Neural cell (in vitro differentiated cells): ENCODE results near the gene DNAJC18. TPM values are rescaled to one million over a fixed set of nuclear protein-coding genes. Genes with fewer than 3 reads are reported as not detected.

Source experiments
- H2AFZ ChIP-seq: fragments of 200-600, 300-800 bp; sonication (generic), shearing (Covaris generic); 2 replicates; pipeline ENCODE4 v1.6.0; 2014; ENCODE audit warnings: low read depth, mild to moderate bottlenecking, antibody characterized with exemption, low read length, moderate library complexity
- H3F3A ChIP-seq: fragments of 200-600 bp; shearing (Covaris generic); 2 replicates; pipeline ENCODE4 v1.6.1; 2016; ENCODE audit warnings: mild to moderate bottlenecking, moderate library complexity, mixed read lengths, antibody characterized with exemption, low read length; ENCODE audit not compliant: insufficient read depth, poor library complexity, severe bottlenecking
- H3K27ac ChIP-seq: fragments of 200-600, 300-800 bp; sonication (generic), shearing (Covaris generic); 2 replicates; pipeline ENCODE4 v1.5.1; 2014; ENCODE audit warnings: mild to moderate bottlenecking, low read length, moderate library complexity
- H3K27me3 ChIP-seq: fragments of 300-800, 200-600 bp; sonication (generic), shearing (Covaris generic); 2 replicates; pipeline ENCODE4 v1.6.0; 2014; ENCODE audit warnings: mild to moderate bottlenecking, low read depth, low read length, moderate library complexity; ENCODE audit not compliant: insufficient read depth
- H3K36me3 ChIP-seq: fragments of 300-800, 200-600 bp; sonication (generic), shearing (Covaris generic); 2 replicates; pipeline ENCODE4 v1.5.1; 2014; ENCODE audit warnings: mild to moderate bottlenecking, antibody characterized with exemption, low read length, moderate library complexity; ENCODE audit not compliant: insufficient read depth
- H3K4me2 ChIP-seq: fragments of 300-800, 200-600 bp; sonication (generic), shearing (Covaris generic); 2 replicates; pipeline ENCODE4 v1.6.0; 2014; ENCODE audit warnings: mild to moderate bottlenecking, low read length
- H3K4me3 ChIP-seq: fragments of 300-800, 200-600 bp; sonication (generic), shearing (Covaris generic); 2 replicates; pipeline ENCODE4 v1.5.1; 2014; ENCODE audit warnings: mild to moderate bottlenecking, low read length, moderate library complexity
- H3K79me2 ChIP-seq: fragments of 200-600 bp; shearing (Covaris generic); replicated peaks from 2 replicates; pipeline ENCODE4 v1.6.0; 2014; ENCODE audit warnings: mild to moderate bottlenecking, low read length, moderate library complexity; ENCODE audit not compliant: insufficient read depth
- H3K9ac ChIP-seq: fragments of 300-800, 200-600 bp; sonication (generic), shearing (Covaris generic); 2 replicates; pipeline ENCODE4 v1.6.1; 2016; ENCODE audit warnings: mild to moderate bottlenecking, low read length, mixed read lengths
- H3K9me2 ChIP-seq: fragments of 200-600 bp; shearing (Covaris generic); 2 replicates; pipeline ENCODE4 v1.6.1; 2016; ENCODE audit warnings: mild to moderate bottlenecking, low read length, mixed read lengths; ENCODE audit not compliant: insufficient read depth
- H3K9me3 ChIP-seq: fragments of 200-600, 300-800 bp; sonication (generic), shearing (Covaris generic); 2 replicates; pipeline ENCODE4 v1.6.1; 2016; ENCODE audit warnings: mild to moderate bottlenecking, mixed run types, low read length, moderate library complexity, mixed read lengths
- H4K20me1 ChIP-seq: fragments of 200-600 bp; shearing (Covaris generic); 2 replicates; pipeline ENCODE4 v1.6.1; 2016; ENCODE audit warnings: mild to moderate bottlenecking, mixed run types; ENCODE audit not compliant: insufficient read depth
- EP300 ChIP-seq: fragments of 450-650 bp; conservative IDR thresholded peaks from 2 replicates; pipeline ENCODE4 v1.6.1; 2014; ENCODE audit warnings: antibody characterized with exemption, mild to moderate bottlenecking, moderate library complexity; ENCODE audit not compliant: poor library complexity, severe bottlenecking
- EZH2 ChIP-seq: fragments of 200-600, 300-800 bp; shearing (Covaris generic), sonication (generic); IDR thresholded peaks from 2 replicates; pipeline ENCODE4 v1.6.1; 2014; ENCODE audit warnings: antibody characterized with exemption, low read length, borderline replicate concordance, mild to moderate bottlenecking; ENCODE audit not compliant: insufficient read depth, poor library complexity, severe bottlenecking
- MXI1 ChIP-seq: fragments of 450-650 bp; conservative IDR thresholded peaks from 2 replicates; pipeline ENCODE4 v1.6.1; 2014; ENCODE audit warnings: antibody characterized with exemption, mild to moderate bottlenecking; ENCODE audit not compliant: poor library complexity, severe bottlenecking
- POLR2AphosphoS5 ChIP-seq: IDR thresholded peaks from 2 replicates; pipeline ENCODE4 v1.6.1; 2012
- RAD21 ChIP-seq: fragments of 450-650 bp; conservative IDR thresholded peaks from 2 replicates; pipeline ENCODE4 v1.6.1; 2014; ENCODE audit warnings: antibody characterized with exemption, mild to moderate bottlenecking, moderate library complexity
- SMC3 ChIP-seq: fragments of 450-650 bp; conservative IDR thresholded peaks from 2 replicates; pipeline ENCODE4 v1.6.1; 2014; ENCODE audit warnings: antibody characterized with exemption, mild to moderate bottlenecking, moderate library complexity; ENCODE audit not compliant: poor library complexity
- TAF1 ChIP-seq: IDR thresholded peaks from 2 replicates; pipeline ENCODE4 v1.6.1; 2012; ENCODE audit warnings: low read depth
- polyA plus RNA-seq: library from polyadenylated mRNA; depleted of rRNA; stranded (reverse); fragments of >200 nt; gene quantifications from 2 replicates; pipeline ENCODE4 v1.2.3, GENCODE V29; 2014
- TF ChIP-seq, protein P1 (sequence below): fragments of 450-650 bp; IDR thresholded peaks from 2 replicates; pipeline ENCODE4 v1.5.1; 2014; ENCODE audit warnings: antibody characterized with exemption, mild to moderate bottlenecking, moderate library complexity; ENCODE audit not compliant: poor library complexity, severe bottlenecking
- TF ChIP-seq, protein P2 (sequence below): IDR thresholded peaks from 2 replicates; pipeline ENCODE4 v1.6.1; 2012; ENCODE audit warnings: borderline replicate concordance

Gene DNAJC18
- polyA plus RNA-seq, 1 donor from 2014 or later: 44.4 TPM

DNA sequence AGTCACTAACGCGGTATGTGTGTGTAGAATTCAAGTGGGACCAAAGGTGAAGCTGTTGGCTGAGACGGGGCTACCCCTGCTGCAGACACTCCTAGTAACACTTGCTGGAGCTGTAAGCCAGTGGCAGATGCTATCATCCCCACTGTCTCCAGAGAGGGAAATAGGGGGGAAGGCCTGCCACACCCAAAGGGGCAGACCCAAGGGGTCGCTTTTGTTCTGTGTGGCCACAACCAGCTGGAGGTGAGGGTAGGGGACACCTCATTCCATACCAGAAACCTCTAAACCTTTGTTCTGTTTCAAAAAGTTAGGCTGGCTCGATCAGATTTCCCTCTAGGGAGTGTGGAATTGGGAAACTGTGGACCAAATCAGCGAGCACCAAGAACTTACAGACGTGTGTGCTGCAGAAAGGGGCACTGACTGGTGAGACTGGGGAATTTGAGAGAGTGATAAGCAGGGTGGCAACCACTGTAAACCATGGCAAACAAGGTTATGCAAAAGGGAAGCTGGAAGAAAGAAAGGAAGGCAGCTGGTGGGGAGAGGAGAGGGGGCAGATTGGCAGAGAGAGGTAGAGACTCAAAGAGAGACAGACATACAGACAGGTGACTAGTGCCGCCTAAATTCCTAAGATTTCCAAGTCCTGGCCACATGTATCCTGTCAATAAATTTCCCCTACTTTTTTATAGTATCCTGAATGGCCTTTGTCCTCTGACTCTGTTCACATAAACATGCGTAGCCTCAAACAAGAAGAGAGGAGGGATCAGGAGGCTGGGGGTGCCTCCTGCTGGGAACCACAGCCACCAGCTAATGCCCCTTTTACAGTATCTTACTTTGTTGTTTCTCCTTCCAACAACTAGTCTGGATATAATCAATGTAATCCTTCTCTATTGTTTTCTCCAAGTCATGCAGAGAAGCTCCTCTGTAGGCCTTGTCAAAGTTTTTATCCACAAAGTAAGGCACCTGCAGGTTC, 19.8 kb downstream of the DNAJC18 start:
- Histone ChIP-seq H3K4me3 (no peak overlapping the region), H3K4me2 (no peak overlapping the region)

GRCh38 chr5:139418793-139419192, 20.5 kb downstream of the DNAJC18 start:
- Histone ChIP-seq H3K27ac (no peak overlapping the region), H3K4me3 (no peak overlapping the region), H3K27me3 (no peaks in the 10 kb centered on the region), H3K36me3 (peaks cover 4% of the 10 kb centered on the region), H3K79me2 (no peaks in the 10 kb centered on the region), H3K9ac (no peak overlapping the region), H2AFZ (no peak overlapping the region), H4K20me1 (no peaks in the 10 kb centered on the region), H3K9me3 (no peaks in the 10 kb centered on the region), H3K4me2 (no peak overlapping the region), H3F3A (no peaks in the 10 kb centered on the region), H3K9me2 (no peaks in the 10 kb centered on the region)
- TF ChIP-seq EP300: no peak
- TF ChIP-seq, protein P1, sequence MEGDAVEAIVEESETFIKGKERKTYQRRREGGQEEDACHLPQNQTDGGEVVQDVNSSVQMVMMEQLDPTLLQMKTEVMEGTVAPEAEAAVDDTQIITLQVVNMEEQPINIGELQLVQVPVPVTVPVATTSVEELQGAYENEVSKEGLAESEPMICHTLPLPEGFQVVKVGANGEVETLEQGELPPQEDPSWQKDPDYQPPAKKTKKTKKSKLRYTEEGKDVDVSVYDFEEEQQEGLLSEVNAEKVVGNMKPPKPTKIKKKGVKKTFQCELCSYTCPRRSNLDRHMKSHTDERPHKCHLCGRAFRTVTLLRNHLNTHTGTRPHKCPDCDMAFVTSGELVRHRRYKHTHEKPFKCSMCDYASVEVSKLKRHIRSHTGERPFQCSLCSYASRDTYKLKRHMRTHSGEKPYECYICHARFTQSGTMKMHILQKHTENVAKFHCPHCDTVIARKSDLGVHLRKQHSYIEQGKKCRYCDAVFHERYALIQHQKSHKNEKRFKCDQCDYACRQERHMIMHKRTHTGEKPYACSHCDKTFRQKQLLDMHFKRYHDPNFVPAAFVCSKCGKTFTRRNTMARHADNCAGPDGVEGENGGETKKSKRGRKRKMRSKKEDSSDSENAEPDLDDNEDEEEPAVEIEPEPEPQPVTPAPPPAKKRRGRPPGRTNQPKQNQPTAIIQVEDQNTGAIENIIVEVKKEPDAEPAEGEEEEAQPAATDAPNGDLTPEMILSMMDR: no peak
- TF ChIP-seq SMC3: no peak
- TF ChIP-seq MXI1: no peak
- TF ChIP-seq TAF1: no peak
- TF ChIP-seq EZH2: no peak
- no peak for TF ChIP-seq POLR2AphosphoS5
- TF ChIP-seq RAD21: no peak

More for the DNA sequence above, 19.8 kb downstream of the DNAJC18 start:
- no peak for TF ChIP-seq EZH2
- TF ChIP-seq, protein P2, sequence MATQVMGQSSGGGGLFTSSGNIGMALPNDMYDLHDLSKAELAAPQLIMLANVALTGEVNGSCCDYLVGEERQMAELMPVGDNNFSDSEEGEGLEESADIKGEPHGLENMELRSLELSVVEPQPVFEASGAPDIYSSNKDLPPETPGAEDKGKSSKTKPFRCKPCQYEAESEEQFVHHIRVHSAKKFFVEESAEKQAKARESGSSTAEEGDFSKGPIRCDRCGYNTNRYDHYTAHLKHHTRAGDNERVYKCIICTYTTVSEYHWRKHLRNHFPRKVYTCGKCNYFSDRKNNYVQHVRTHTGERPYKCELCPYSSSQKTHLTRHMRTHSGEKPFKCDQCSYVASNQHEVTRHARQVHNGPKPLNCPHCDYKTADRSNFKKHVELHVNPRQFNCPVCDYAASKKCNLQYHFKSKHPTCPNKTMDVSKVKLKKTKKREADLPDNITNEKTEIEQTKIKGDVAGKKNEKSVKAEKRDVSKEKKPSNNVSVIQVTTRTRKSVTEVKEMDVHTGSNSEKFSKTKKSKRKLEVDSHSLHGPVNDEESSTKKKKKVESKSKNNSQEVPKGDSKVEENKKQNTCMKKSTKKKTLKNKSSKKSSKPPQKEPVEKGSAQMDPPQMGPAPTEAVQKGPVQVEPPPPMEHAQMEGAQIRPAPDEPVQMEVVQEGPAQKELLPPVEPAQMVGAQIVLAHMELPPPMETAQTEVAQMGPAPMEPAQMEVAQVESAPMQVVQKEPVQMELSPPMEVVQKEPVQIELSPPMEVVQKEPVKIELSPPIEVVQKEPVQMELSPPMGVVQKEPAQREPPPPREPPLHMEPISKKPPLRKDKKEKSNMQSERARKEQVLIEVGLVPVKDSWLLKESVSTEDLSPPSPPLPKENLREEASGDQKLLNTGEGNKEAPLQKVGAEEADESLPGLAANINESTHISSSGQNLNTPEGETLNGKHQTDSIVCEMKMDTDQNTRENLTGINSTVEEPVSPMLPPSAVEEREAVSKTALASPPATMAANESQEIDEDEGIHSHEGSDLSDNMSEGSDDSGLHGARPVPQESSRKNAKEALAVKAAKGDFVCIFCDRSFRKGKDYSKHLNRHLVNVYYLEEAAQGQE: no peak
- TF ChIP-seq SMC3: no peak
- TF ChIP-seq, protein P1: no peak
- no peak for TF ChIP-seq TAF1
- TF ChIP-seq RAD21: no peak
- TF ChIP-seq POLR2AphosphoS5: no peak
- TF ChIP-seq EP300: no peak
- no peak for TF ChIP-seq MXI1
- H3K27ac ChIP-seq: no peak overlapping the region
- no peaks in the 10 kb centered on the region for H3K9me3 ChIP-seq
- no peaks in the 10 kb centered on the region for H3K79me2 ChIP-seq
- peaks cover 4% of the 10 kb centered on the region for H3K36me3 ChIP-seq
- no peak overlapping the region for H3K9ac ChIP-seq
- no peaks in the 10 kb centered on the region for H3F3A ChIP-seq
- no peaks in the 10 kb centered on the region for H3K27me3 ChIP-seq
- no peak overlapping the region for H2AFZ ChIP-seq
- H4K20me1 ChIP-seq: no peaks in the 10 kb centered on the region
- H3K9me2 ChIP-seq: no peaks in the 10 kb centered on the region
